GM19397 (cell line): ENCODE data around the gene ZNF687.

Experiments
- ATAC-seq: cut with Tn5 transposase; IDR thresholded peaks from one replicate; pipeline ENCODE4 v1.9.1; 2021; ENCODE audit warnings: mild to moderate bottlenecking, moderate library complexity; ENCODE audit not compliant: unreplicated experiment

Gene ZNF687

DNA sequence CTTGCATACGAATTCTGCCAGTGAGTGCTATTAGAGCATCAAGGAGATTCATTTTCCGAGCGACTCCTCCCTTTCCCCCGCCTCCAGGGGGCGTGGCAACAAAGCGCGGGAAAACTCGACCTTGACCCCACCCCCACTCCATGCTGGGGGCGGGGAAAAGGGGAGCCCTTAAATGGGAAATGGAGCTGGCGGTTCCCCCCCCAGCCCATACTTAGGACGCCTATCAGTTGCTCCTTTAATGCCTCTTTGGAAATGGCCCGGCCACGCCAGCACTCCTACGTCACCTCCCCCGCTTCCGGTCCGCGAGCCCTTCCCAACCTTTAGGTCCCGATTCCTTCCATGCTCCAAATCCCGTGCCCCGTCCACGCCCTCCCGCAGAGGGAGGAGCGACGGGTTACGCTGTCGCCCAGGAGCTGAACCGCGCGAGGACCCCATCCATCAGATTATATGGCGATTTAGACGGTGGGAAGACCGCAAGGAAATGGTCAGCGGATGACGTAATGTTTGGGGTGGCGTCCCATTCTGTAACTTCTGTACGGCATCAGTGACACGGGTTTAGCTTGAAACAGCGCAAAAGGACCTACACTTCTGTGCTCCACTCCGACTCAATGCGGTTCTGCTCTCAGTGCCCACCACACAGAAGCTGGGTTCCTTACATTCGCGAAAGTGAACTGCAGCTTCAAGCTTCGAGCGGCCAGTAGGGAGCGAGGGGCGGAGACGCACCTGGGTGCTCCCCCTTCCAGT lies 702 bp upstream of the ZNF687 start:
- peak; percentile 21 for ATAC-seq

DNA sequence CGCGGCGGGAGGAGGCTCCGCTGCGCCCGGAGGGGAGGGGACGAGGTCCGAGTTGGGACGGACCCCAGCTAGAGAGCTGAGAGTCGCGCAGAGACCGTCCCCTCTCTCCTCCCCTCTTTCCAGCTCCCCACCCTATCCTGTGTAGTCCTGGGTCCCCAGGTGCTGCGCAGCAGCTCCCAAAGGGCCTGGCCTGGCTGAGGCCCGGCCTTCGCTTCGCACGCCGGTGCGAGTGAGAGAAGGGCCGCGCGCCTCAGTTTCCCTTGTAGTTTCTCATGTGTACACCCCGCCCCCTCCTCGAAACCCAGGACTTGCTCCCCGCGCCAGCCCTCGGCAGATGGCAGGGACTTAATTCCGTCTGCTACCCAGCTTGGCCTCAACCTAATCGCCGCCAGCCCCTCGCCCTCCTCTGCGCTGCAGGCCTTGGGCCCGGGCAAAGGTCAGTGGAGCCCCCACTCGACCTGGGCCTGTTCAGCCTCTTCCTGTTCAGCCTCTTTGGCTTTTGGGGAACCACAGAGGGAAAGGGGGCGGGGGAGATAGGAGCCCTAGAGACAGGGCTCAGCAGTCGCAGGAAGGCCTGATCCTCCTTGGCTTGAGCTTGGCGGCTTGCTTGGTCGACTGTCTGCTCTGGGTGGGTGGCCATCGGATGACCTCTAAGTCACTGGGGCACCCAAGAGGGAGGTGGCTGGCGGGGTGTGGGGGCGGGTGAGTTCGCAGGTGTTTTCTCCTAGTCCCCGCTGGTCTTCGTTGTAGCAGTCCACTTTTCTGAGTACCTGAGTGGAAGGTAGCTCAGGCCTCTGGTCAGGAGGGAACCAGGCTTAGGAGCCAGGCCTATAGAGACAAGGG lies 1.0 kb downstream of the ZNF687 start:
- ATAC-seq = peak; percentile 2

DNA sequence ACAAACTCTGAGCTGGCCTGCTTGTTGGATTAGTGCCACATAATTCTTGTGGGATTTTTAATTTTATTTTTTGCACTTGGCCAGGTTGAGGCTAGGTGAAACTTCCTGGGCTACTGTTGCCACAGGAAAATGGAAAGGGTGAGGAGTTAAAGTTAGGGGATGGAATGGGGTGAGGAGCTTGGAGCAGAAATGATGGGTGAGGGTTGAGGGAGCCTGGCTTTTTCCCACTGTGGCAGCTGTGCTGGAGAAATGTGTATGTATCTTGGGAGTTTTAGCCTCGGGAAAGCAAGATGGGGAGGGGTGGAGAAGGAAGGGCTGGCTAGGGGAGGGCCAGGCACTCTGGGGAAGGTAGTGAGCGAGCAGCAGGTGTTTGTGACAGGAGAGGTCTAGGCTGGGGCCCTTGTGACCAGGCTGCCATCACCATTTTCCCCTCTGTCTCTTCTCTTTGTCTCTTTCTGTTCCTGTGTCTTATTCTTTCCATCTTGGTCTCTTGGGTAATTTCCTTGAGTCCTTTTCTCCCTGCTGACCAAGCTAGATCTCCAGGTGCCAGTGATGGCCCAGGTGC lies 2.0 kb downstream of the ZNF687 start:
- ATAC-seq = no peak

DNA sequence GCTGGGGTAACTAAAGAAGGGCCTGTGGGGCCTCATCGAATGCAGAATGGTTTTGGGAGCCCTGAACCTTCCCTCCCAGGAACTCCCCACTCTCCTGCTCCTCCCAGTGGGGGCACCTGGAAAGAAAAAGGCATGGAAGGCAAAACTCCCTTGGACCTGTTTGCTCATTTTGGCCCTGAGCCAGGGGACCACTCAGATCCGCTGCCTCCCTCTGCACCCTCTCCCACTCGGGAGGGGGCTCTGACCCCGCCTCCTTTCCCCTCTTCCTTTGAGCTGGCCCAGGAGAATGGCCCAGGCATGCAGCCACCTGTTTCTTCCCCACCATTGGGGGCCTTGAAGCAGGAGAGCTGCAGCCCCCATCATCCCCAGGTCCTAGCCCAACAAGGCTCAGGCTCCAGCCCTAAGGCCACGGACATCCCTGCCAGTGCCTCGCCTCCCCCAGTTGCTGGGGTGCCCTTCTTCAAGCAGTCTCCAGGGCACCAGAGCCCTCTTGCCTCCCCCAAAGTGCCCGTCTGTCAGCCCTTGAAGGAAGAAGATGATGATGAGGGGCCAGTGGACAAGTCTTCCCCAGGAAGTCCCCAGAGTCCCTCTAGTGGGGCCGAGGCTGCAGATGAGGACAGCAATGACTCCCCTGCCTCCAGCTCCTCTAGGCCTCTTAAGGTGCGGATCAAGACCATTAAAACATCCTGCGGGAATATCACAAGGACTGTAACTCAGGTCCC lies 4.7 kb downstream of the ZNF687 start:
- ATAC-seq = no peak

GRCh38 chr1:151287341-151287699 lies 5.2 kb downstream of the ZNF687 start:
- ATAC-seq = no peak

- no peak for ATAC-seq
Measured at GRCh38 chr1:151287767-151288500, 5.8 kb downstream of the ZNF687 start.

GRCh38 chr1:151288502-151288901 lies 6.4 kb downstream of the ZNF687 start:
- no peak for ATAC-seq

DNA sequence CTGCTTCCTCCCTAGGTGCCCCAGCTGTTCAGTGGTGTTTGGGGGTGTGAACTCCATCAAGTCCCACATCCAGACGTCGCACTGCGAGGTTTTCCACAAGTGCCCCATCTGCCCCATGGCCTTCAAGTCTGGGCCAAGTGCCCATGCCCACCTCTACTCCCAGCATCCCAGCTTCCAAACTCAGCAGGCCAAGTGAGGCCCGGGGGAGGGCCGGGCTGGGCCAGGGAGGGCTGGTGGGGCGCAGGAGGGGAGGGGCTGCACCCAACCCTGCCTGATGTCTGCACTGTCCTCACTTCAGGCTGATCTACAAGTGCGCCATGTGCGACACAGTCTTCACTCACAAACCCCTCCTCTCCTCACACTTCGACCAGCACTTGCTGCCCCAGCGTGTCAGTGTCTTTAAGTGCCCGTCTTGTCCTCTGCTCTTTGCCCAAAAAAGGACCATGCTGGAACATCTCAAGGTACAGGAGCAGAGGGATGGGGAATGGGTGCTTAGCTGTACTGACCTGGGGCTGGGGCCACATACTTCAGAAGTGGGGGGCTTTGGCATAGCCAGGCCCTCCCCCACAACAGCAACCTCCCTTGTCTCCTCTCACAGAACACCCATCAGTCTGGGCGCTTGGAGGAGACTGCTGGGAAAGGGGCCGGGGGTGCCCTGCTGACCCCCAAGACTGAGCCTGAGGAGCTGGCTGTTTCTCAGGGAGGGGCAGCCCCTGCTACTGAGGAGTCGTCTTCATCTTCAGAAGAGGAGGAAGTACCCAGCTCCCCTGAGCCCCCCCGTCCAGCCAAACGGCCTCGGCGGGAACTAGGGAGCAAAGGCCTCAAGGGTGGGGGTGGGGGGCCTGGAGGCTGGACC lies 7.2 kb downstream of the ZNF687 start:
- ATAC-seq = no peak

DNA sequence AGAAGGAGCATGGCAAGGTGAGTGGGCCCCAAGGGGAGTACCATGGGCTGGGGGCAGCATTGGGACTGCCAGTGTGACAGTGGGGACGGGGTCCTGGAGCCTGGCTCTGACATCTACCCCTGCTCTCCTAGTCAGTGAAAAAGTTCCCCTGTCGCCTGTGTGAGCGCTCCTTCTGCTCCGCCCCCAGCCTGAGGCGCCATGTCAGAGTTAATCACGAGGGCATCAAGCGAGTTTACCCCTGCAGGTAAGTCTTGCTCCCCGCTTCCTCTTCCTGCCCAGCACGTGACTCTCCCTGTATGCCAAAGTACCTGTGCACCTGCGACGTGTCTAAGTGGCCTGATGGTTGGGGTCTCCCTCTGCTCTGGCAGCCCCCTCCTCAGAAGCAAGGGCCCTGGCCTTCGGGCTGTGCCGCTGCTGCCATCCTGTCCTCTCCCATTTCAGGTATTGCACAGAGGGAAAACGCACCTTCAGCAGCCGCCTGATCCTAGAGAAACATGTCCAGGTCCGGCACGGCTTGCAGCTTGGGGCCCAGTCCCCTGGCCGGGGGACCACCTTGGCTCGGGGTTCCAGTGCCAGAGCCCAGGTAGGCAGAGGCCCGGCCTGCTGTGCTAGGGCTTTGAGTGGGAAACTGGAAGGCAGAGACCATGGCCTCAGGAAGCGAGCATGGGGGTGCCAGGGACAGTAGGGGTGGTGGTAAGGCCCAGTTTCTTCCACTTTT lies 8.1 kb downstream of the ZNF687 start:
- ATAC-seq = no peak

DNA sequence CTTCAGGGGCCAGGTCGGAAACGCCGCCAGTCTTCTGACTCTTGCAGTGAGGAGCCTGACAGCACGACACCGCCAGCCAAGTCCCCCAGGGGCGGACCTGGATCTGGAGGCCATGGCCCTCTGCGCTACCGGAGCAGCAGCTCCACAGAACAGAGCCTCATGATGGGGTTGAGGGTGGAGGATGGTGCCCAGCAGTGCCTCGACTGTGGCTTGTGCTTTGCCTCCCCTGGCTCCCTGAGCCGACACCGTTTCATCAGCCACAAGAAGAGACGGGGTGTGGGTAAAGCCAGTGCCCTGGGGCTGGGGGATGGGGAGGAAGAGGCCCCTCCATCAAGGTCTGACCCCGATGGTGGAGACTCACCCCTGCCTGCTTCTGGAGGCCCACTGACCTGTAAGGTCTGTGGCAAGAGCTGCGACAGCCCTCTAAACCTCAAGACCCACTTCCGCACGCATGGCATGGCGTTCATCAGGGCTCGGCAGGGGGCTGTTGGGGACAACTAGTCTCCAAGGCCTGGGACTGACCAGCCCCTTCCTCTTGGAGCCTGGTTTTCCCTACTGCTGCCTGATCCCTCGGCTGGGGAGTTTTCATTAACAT lies 8.7 kb downstream of the ZNF687 start:
- ATAC-seq = no peak

DNA sequence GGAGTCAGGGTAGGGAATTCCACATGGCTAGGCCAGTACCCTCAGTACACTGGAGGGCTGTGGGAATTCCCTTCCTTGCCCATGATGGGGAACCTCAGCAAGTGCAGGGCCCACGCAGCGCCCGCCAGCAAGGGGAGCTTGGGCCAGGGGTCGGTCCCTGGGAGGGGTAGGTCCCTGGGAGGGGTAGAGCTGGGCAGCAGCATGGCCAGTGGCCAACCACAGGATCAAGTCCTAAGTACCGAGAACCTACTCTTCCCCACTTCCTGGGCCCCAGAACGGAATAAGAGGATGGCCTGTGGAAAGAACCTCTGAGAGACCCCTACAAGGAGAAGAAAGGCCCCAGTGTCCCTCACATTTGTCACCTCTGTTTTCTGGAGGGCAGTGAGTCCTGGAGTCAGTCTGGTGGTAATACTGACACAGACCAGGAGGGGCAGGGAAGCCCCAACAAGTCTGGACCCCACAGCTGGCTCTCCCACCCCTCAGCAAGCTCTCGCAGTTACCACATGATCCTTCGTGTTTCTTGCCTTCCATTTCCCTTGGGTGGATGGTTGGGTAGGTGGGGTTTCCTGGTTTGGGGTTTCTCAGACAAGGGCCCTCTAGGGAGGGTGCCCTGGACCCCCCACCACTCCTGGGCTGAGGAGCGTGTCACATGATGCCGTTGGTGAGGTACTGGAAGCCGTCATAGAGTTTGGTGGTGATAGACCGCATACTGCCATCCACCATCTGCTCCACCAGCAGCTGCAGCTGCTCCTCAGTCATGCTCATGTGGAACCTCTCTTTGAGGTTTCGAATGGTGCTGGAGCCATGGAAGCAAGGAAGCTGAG lies 10.3 kb downstream of the ZNF687 start:
- ATAC-seq = no peak

DNA sequence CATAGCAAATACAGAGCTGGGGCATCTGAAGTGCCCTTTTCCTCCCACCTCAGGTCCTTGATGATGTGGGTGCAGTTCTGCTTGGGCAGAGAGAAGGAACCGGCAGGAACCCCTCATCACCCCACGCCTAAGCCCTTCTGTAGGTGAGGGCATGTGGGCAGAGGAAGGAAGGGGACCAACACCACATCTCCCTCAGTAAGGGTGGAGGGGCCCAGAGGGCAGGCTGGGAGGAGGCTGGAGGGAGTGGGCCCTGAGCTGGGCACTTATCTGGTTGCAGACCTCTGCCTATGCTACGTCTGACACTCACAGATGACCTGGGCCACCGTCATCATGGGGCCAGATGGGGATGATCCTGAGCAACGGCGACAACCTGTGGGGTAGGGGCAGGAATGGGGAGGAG lies 11.0 kb downstream of the ZNF687 start:
- no peak for ATAC-seq

- ATAC-seq = no peak
Measured at GRCh38 chr1:151294742-151295462, 12.8 kb downstream of the ZNF687 start.

GRCh38 chr1:151309811-151310323 lies 27.8 kb downstream of the ZNF687 start:
- ATAC-seq = no peak

GRCh38 chr1:151311011-151311410 lies 28.9 kb downstream of the ZNF687 start:
- ATAC-seq = no peak

DNA sequence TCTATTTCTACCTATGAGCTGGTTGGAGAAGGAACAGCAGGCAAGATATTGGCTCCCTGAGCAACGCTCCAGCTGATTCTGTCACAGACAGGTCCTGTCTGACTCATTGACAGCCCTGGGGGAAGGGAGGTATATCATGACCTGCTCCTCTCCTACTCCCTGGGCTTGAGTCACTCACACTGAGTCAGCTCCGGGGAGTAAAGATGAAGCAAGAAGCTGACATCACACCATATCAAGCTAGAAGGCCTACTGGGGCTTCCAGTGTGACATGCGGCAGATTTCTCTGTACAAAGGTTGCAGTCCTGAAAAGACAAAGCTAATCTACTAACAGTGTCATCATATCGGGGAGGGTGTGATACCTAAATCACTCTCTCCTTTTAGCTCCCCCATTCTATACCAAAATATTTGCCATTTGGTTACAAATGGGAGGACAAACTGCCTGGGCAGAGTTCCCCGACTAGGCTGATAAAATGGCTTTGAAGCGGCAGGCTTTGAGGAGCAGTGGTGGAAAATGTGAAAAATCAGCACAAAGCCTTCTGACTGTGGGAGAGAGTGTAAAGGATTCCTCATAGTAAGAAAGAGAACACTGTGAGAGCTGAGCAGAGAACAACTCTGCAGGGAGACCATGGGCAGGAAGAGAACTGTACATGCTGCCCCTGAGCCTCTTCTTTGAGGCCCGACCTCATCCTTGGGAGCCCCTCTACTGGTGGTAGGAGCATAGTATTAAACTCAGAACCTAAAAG lies 29.7 kb downstream of the ZNF687 start:
- no peak for ATAC-seq
